Central memory CD8-positive, alpha-beta T cell (primary cell): ENCODE results near the gene NOM1.

Experiments
- ATAC-seq: fragments of 150-1000 bp; cut with Tn5 transposase; replicated peaks from 2 replicates; pipeline ENCODE4 v1.10.0; 2022; ENCODE audit warnings: mild to moderate bottlenecking, moderate FRiP score, moderate number of reproducible peaks; ENCODE audit not compliant: poor library complexity, severe bottlenecking; ENCODE audit errors: extremely low read depth
- DNase-seq, 2 donors: peaks; one replicate each; pipeline ENCODE4 v3.0.0; 2021; ENCODE audit warnings: low spot score in 2 of 2
- H3K27ac Mint-ChIP-seq: one replicate; pipeline ENCODE4 v1.8.0; 2022; ENCODE audit warnings: low read depth, mild to moderate bottlenecking, moderate library complexity, mixed read lengths
- H3K27me3 Mint-ChIP-seq: one replicate; pipeline ENCODE4 v1.8.0; 2022; ENCODE audit warnings: mixed read lengths
- H3K36me3 Mint-ChIP-seq: one replicate; pipeline ENCODE4 v1.8.0; 2022; ENCODE audit warnings: mild to moderate bottlenecking, moderate library complexity, mixed read lengths; ENCODE audit not compliant: insufficient read depth
- H3K4me1 Mint-ChIP-seq: one replicate; pipeline ENCODE4 v1.8.0; 2022; ENCODE audit warnings: mixed read lengths
- H3K4me3 Mint-ChIP-seq: one replicate; pipeline ENCODE4 v1.8.0; 2022; ENCODE audit warnings: mild to moderate bottlenecking, moderate library complexity, mixed read lengths
- H3K9me3 Mint-ChIP-seq: one replicate; pipeline ENCODE4 v1.8.0; 2022; ENCODE audit warnings: mixed read lengths

NOM1 gene

GRCh38 chr7:156968183-156968582, 18.7 kb downstream of the NOM1 start:
- DNase-seq (no peak), ATAC-seq (no peak)
- H3K4me1 Mint-ChIP-seq: no peaks in the 10 kb centered on the region
- H3K27me3 Mint-ChIP-seq: no peaks in the 10 kb centered on the region
- no peak overlapping the region for H3K4me3 Mint-ChIP-seq
- H3K27ac Mint-ChIP-seq: no peak overlapping the region
- H3K9me3 Mint-ChIP-seq: no peaks in the 10 kb centered on the region
- H3K36me3 Mint-ChIP-seq: peaks cover 48% of the 10 kb centered on the region

GRCh38 chr7:156969972-156970420, 20.5 kb downstream of the NOM1 start:
- Mint-ChIP-seq H3K4me1 (no peaks in the 10 kb centered on the region), H3K4me3 (no peak overlapping the region), H3K36me3 (peaks cover 35% of the 10 kb centered on the region), H3K27ac (no peak overlapping the region), H3K9me3 (no peaks in the 10 kb centered on the region), H3K27me3 (no peaks in the 10 kb centered on the region)
- ATAC-seq: no peak
- no peak for DNase-seq

GRCh38 chr7:156975620-156976019, 26.1 kb downstream of the NOM1 start:
- no peaks in the 10 kb centered on the region for H3K27me3 Mint-ChIP-seq
- H3K36me3 Mint-ChIP-seq: peaks cover 9% of the 10 kb centered on the region
- no peaks in the 10 kb centered on the region for H3K4me1 Mint-ChIP-seq
- ATAC-seq: no peak
- H3K4me3 Mint-ChIP-seq: no peak overlapping the region
- peaks cover 10% of the 10 kb centered on the region for H3K9me3 Mint-ChIP-seq
- no peak overlapping the region for H3K27ac Mint-ChIP-seq
- no peak for DNase-seq

- peaks cover 10% of the 10 kb centered on the region for H3K9me3 Mint-ChIP-seq
- H3K36me3 Mint-ChIP-seq: peaks cover 3% of the 10 kb centered on the region
- DNase-seq (no peak), ATAC-seq (no peak)
- no peaks in the 10 kb centered on the region for H3K4me1 Mint-ChIP-seq
- no peaks in the 10 kb centered on the region for H3K27me3 Mint-ChIP-seq
- H3K27ac Mint-ChIP-seq: no peak overlapping the region
- H3K4me3 Mint-ChIP-seq: no peak overlapping the region
These were observed 29.6 kb downstream of the NOM1 start for GRCh38 chr7:156979007-156979606.

GRCh38 chr7:156979711-156980110, 30.2 kb downstream of the NOM1 start:
- H3K27me3 Mint-ChIP-seq: no peaks in the 10 kb centered on the region
- no peak overlapping the region for H3K27ac Mint-ChIP-seq
- H3K4me3 Mint-ChIP-seq: no peak overlapping the region
- H3K9me3 Mint-ChIP-seq: peaks cover 10% of the 10 kb centered on the region
- no peak for DNase-seq
- peaks cover 3% of the 10 kb centered on the region for H3K36me3 Mint-ChIP-seq
- no peaks in the 10 kb centered on the region for H3K4me1 Mint-ChIP-seq
- no peak for ATAC-seq

GRCh38 chr7:156984174-156984891, 34.8 kb downstream of the NOM1 start:
- Mint-ChIP-seq H3K9me3 (peaks cover 7% of the 10 kb centered on the region), H3K4me1 (no peaks in the 10 kb centered on the region), H3K36me3 (no peaks in the 10 kb centered on the region), H3K4me3 (no peak overlapping the region), H3K27ac (no peak overlapping the region), H3K27me3 (peaks cover 2% of the 10 kb centered on the region)
- no peak for DNase-seq
- ATAC-seq: no peak

GRCh38 chr7:156985101-156985992, 35.8 kb downstream of the NOM1 start:
- ATAC-seq (no peak), DNase-seq (no peak)
- Mint-ChIP-seq H3K4me3 (no peak overlapping the region), H3K36me3 (no peaks in the 10 kb centered on the region), H3K27ac (no peak overlapping the region), H3K9me3 (no peaks in the 10 kb centered on the region), H3K27me3 (peaks cover 12% of the 10 kb centered on the region), H3K4me1 (no peaks in the 10 kb centered on the region)

- no peaks in the 10 kb centered on the region for H3K4me1 Mint-ChIP-seq
- no peak overlapping the region for H3K27ac Mint-ChIP-seq
- peaks cover 19% of the 10 kb centered on the region for H3K27me3 Mint-ChIP-seq
- DNase-seq: no peak
- no peak for ATAC-seq
- H3K9me3 Mint-ChIP-seq: no peaks in the 10 kb centered on the region
- H3K36me3 Mint-ChIP-seq: no peaks in the 10 kb centered on the region
- no peak overlapping the region for H3K4me3 Mint-ChIP-seq
These were observed 36.9 kb downstream of the NOM1 start for GRCh38 chr7:156986378-156986777.

- DNase-seq: no peak
- no peaks in the 10 kb centered on the region for H3K36me3 Mint-ChIP-seq
- H3K27me3 Mint-ChIP-seq: peaks cover 25% of the 10 kb centered on the region
- no peaks in the 10 kb centered on the region for H3K4me1 Mint-ChIP-seq
- H3K27ac Mint-ChIP-seq: peak overlapping the region; percentile 68
- no peak for ATAC-seq
- no peak overlapping the region for H3K4me3 Mint-ChIP-seq
- H3K9me3 Mint-ChIP-seq: no peaks in the 10 kb centered on the region
These were observed 39.1 kb downstream of the NOM1 start for GRCh38 chr7:156988343-156989185.

GRCh38 chr7:156989766-156990535, 40.4 kb downstream of the NOM1 start:
- no peaks in the 10 kb centered on the region for H3K36me3 Mint-ChIP-seq

GRCh38 chr7:156993021-156993924, 43.8 kb downstream of the NOM1 start:
- H3K36me3 Mint-ChIP-seq: no peaks in the 10 kb centered on the region
- peaks cover 72% of the 10 kb centered on the region for H3K27me3 Mint-ChIP-seq
- ATAC-seq (no peak), DNase-seq (no peak)
- no peak overlapping the region for H3K4me3 Mint-ChIP-seq
- H3K4me1 Mint-ChIP-seq: no peaks in the 10 kb centered on the region
- no peak overlapping the region for H3K27ac Mint-ChIP-seq
- H3K9me3 Mint-ChIP-seq: no peaks in the 10 kb centered on the region

More at GRCh38 chr7:156989766-156990535, 40.4 kb downstream of the NOM1 start:
- no peaks in the 10 kb centered on the region for H3K4me1 Mint-ChIP-seq
- H3K27me3 Mint-ChIP-seq: peaks cover 39% of the 10 kb centered on the region
- DNase-seq: no peak
- H3K4me3 Mint-ChIP-seq: no peak overlapping the region
- no peak overlapping the region for H3K27ac Mint-ChIP-seq
- no peaks in the 10 kb centered on the region for H3K9me3 Mint-ChIP-seq
- no peak for ATAC-seq
